ENCODE measurements around the gene RFC5.
A peak's percentile ranks its signal among the peaks of the same experiment; 100 is the strongest.
"Not testable (repeated sequence)": the region's sequence is repeated elsewhere in the genome, so short reads cannot be mapped to it uniquely, and the experiment has no call there.

The RFC5 gene, protein sequence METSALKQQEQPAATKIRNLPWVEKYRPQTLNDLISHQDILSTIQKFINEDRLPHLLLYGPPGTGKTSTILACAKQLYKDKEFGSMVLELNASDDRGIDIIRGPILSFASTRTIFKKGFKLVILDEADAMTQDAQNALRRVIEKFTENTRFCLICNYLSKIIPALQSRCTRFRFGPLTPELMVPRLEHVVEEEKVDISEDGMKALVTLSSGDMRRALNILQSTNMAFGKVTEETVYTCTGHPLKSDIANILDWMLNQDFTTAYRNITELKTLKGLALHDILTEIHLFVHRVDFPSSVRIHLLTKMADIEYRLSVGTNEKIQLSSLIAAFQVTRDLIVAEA

DNA sequence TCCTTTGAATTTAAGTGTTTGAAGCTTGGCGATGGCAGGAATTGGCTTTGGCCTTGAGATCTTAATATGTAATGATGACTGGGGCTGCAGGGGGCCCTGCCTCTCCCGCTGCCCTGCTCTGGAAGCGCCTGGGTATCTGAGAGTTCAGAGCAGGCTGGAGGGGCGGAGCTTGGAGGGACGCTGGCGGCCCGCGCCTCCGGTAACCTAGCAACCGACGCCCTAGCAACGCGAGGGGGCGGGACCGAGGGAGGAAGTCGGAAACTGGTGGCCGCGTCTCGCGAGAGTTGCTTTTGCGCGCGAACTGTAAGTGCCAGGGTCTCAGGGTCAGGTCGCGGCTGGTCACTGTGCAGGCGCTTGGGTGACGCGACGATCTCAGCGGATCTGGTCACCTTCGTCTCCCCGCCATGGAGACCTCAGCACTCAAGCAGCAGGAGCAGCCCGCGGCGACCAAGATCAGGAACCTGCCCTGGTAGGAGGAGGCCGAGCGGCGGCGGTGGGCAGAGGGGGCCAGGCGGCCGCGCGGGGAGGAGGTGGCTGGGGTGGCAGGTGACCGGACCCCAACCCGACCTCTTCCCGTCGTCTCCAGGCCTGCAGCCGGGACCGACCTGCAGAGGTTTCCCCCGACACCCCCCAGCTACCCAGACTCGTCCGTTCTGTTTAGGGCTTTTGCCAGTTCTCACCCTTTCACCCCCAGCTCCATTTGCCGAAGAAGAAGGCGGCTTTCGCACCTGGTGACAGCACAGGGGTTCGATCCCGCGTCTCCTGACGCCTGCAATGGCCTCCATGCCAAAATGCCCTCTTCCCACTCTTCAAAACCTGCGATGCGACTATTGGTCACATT is at the start of gene RFC5:
Gene RFC5, plus strand, starts transcription at position 280 of the 841 bp plus-strand sequence. Its CDS starts 125 bp downstream, at position 405.
- peak; percentile 98 for DNase-seq

DNA sequence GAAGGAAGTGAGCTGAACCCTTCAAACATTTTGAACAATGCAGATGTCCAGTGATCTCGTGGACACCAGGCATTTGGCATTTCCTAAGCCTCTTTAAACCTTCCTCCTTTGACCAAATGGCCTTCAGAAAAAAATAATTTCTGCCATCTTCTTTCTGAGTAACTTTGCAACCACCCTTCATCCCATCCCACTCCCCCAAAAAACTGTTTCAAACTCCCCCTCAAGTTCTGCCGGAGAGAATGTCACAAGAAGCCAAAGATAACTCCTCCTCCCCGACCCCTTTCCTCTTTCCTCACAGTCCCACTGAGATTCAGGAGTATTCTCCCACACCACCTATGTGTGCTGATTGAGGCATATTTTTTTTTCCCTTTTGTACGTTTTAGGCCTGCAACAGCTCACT is 49.5 kb upstream of the RFC5 start:
- no peak for DNase-seq

DNA sequence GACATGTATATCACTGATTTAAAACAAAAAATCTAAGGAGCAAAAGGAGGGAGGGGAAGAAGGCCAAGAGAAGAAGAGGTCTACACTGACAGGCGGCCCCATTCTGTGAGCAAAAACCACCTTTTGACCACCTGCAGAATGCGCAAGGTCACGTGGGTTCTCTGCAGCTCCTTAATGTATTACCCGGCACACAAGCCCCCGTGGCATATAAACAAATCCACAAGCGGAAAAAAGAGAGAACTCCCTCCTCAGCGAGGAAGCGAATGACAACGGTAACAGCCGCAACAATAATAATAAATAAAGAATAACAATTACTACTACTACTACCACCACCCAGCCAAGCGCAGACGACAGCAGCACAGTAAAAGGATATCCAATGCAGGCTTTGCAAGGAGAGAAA is 49.0 kb upstream of the RFC5 start:
- DNase-seq, result no peak

DNA sequence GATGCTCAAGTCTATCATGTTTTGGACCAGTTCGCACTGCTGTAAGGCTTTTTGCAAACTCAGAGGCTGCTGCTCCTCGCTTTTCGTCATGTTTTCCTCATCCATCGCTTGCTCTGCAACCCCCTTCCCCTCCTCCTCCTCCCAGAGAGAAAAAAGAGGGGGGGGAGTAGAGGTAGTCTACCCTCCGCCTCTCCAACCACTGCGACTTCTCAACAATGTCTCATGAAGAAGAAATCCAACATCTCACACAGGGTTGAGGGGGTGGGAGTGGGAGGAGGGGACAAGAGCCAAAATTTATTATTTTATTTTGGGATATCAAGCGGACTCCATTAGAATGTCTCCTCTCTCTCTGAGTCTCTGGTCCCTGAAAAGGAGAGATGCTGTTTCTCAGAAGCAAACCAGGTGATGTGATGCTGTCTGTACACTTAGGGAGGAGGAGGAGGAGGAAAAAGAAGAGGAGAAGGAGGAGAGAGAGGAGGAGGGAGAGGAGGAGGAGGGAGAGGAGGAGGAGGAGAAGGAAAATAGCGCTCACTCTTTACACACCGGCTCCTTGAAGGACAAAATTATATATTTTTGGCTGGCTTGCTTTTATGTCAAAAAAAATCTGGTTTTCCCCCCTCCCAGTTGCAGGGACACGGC is 48.2 kb upstream of the RFC5 start:
- no peak for DNase-seq

DNA sequence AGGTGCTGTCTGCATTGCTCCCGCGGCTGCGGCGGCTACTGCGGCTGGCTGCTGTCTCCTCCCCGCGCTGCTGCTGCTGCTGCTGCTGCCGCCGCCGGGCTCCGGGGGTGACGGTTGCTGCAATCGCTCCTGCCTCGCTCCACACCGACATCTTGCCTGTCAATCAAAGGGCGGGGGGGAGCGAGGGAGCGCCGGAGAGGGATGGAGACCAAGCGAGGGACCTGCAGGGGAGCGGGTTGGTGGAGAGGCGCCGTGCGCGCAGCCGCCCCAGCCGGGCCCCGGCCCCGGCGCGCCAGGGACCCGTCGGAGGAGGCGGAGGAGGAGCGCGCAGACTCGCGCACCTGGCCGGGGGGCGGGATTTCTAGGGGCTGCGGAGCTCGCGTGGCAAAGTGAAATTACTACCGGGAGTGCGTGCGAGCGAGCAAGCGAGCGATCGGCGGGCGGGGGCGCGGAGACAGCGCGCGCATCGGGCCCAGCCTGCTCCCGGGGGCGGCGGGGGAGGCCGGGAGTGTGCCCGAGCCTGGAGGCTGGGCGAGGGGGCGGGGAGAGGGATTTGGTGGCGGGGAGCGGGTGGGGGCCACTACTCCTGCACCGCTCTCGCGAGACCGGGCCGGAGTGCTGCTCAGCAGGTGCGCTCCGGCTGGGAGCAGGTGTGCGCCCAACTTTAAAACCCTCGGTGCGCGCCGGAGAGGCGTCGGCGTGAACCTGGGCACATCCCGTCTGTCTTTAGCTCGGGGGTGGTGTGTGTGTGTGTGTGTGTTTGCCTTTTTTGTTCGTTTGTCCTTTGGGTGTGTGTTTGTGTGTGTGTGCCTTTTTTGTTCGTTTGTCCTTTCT is 47.5 kb upstream of the RFC5 start, which contains the start of gene KSR2:
Gene KSR2, minus strand, starts transcription at position 165 of the 834 bp plus-strand sequence. CDS start 735 bp downstream, outside the sequence.
- peak; percentile 94 for DNase-seq

DNA sequence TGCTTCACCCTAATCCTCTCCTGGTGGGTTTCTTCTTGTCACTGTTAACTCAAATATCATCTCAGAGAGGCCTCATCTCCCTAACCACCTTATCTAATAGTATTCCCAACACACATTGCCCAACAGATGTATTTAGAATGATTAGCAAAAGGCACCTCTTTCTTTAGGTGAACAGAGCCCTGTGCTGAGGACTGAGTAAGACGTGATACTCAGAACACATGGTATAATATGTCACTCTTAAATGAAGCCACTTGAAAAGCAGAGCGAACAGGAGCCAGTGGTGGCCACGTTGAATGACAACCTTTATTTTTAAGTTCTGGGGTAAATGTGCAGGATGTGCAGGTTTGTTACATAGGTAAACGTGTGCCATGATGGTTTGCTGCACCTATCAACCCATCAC is 46.2 kb upstream of the RFC5 start:
- DNase-seq, result no peak

DNA sequence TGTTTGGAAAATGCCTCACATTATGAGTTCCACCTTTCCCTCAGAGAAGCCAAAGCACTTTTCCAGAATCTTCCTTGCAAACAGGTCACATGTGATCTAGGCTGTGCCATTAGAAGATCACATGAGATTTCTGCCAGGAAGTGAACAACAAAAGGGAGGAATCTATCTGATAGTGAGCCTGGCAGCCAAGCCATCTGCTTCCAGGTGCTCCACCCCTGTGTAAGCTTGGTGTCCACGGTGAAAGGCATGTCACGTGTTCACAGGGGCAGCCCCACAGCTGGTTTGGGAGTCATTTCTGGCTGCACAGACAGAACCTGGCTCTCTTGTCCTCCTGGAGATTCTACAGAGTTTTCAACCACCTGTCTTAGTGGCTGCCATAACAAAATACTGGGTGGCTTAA is 44.2 kb upstream of the RFC5 start:
- DNase-seq, result no peak

DNA sequence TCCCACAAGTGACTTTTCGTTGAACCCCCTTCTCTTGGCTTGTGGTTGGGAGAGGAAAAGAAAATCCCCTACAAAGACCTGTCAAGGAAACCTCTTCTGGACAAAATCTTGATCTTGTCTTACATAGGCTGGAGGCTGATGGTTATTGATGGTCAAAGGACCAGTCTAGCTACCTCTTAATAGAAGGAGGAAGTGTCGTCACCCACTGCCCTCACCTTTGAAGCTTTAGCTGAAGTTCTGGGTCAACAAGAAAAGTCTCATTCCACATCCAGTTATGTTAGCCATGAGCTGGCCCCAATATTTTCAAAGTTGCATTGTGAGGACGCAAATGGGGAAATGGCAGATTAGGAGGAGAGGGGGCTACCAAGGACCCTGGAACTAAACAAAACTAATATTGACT is 41.5 kb upstream of the RFC5 start:
- no peak for DNase-seq

DNA sequence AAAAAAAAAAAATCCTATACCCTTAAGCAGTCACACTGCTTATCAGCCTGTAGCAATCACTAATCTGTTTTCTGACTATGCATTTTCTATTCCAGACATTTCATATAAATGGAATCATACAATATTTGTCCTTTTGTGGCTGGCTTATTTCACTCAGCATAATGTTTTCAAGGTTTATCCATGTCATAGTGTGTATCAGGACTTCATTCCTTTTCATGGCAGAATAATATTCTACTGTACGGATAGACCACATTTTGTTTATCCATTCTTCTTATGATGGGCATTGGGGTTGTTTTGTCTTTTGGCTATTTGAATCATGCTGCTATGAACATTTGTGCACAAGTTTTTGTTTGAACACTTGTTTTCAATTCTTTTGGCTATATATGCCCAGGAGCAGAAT is 39.1 kb upstream of the RFC5 start:
- DNase-seq, result no peak

DNA sequence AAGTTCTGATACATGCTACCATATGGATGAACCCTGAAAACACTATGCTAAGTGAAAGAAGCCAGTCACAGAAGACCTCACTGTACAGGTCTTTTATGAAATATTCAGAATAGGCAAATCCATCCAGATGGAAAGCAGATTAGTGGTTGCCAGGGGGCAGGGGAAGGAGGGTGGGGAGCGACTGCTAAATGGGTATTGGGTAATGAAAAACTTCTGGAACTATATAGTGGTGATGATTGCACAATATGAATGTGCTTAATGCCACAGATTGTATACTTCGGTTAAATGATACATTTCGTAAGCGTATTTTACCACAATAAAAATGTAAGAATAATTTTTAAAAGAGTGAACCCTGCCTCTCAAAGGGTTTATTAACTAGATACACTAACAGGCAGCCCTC is 35.9 kb upstream of the RFC5 start:
- DNase-seq, result no peak

DNA sequence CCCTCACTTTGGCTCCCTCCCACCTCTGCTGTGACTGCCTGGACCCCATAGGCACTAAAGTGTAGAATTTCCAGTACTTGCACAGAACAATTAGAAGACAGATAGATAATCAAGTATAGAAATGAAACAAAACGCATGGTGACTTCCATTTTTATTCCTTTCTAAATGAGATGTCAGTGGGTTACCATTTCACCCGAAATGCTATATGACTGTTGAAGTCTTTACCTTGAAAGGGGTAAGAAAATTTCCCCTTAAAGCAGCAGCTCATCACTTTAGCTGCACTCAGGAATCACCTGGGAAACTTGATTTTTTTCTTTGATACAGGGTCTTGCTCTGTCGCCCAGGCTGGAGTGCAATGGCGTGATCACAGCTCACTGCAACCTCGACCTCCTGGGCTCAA is 35.2 kb upstream of the RFC5 start:
- no peak for DNase-seq

DNA sequence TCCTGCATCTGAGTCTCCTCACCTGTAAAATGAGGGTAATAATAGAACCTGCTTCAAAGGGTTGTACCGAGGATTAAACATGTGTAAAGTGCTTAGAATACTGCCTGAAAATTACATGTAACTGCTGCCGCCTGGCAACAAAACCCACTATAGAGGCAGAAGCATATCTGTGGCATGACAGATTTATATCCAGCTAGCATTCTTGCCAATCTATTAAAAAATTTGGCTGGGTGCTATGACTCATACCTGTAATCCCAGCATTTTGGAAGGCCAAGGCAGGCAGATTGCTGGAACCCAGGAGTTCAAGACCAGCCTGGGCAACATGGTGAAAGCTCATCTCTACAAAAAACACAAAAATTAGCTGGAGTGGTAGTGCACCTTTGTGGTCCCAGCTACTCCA is 31.3 kb upstream of the RFC5 start:
- no peak for DNase-seq

DNA sequence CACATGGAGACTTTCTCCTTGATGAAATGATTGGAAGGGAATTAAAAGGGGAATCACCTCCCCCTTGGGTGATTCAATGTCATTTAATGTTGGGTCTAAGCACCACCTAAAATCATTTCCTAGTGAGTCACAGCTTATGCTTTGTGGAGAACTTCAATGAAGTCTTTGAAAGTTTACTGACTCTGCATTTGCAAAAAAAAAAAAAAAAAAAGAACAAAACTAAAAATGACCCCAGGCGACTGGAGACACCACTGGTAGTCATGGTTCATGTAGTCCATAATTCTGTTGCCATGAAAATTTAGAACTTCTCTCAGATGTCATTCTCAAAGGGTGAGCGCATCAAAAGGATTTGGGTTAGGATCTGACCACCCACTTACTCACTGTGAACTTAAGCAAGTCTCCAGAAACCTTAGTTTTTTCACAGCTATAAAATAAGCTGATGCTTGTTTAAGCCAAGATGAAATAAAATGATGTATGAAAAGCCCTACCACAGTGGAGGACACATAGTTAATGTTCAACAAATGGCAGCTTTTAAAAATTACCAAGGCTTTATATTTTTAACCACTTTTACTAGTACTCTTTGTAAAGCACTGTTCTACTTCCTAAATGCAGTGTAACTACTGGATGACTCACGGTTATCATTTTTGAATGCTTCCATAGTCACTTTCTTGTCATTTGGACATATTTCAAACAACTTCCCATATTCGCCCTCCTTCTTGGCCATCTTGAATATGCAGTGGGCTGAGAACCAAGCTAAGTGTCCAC is 29.6 kb upstream of the RFC5 start:
- no peak for DNase-seq

DNA sequence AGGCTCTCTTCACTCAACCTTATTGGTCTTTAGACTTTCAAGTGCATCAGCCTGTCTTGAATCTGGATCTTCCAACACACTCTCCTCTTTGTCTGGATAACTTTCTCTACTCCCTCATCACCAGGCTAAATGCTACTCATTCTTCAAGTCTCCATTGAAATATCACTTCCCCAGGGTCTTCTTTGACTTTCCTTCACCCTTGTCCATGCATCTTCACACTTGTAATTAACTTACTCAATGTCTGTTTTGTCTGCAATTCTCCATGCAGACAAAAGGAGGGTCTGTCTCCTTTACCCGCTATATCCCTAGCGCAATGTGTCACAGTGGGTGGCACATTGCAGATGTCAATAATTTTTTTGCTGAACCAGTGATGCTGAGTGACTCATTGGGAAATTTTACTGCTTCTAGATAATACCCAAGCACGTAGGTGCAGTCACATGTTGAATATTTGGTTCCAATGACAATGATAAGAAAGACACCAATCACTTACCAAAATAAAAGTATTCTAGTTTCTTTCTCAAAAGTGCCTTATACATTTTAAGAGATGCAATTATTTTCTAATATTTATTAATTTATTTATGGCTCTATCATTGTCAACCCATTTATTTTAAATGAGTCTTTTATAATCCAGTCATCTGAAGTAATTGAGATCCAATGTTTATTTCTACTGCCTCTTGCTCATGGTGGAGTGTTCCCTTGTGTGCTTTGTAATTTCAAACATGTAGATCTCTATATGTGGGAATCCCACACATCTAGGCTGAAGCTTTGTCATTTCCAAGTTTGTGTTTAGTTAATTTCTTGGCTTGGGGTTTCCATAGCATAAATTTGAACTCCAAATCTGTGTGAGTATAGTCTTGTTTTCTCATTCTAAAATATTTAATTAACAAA is 21.7 kb upstream of the RFC5 start:
- DNase-seq, result no peak

DNA sequence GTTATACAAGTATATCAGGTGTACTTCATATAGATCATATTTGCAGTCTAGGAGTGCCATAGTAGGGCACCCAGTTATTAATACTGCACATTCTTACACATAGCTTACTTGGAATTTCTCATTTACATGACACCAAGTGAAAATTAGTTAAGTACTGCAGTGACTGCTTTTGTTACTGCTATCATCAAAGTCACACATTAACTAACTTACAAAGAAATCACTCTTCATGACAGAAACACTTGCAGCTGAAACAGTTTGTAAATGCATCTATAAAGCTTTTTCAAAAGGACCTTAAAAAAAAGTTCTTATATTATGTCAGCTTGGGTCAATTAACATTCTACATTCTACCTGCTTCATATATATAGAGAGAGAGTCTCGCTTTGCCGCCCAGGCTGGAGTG is 17.8 kb upstream of the RFC5 start:
- no peak for DNase-seq

DNA sequence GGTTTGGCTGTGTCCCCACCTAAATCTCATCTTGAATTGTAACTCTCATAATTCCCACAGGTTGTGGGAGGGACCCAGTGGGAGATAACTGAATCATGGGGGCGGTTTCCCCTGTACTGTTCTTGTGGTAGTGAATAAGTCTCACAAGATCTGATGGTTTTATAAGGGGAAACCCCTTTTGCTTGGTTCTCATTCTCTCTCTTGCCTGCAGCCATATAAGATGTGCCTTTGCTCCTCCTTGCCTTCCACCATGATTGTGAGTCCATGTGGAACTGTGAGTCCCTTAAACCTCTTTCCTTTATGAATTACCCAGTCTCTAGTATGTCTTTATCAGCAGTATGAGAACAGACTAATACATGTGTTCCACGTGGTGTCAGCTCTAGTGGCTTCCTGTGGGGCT is 16.7 kb upstream of the RFC5 start:
- not testable (repeated sequence) for DNase-seq

DNA sequence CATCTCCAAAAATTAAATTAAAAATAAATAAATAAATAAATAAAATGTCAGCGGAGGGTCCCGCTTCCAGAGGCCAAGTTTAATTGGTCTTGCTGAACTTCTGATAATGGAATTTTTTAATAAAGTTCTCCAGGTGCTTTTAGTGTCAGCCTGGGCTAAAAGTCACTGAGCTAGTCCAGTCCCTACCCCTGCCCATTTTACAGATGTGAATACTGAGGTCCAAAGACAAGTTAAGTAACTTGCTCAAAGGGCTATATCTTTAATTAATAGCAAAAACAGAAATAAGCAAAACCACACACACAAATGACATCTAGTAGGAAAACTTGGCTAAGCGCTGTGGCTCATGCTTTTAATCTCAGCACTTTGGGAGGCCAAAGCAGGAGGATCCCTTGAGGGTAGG is 5.6 kb upstream of the RFC5 start:
- DNase-seq, result no peak

DNA sequence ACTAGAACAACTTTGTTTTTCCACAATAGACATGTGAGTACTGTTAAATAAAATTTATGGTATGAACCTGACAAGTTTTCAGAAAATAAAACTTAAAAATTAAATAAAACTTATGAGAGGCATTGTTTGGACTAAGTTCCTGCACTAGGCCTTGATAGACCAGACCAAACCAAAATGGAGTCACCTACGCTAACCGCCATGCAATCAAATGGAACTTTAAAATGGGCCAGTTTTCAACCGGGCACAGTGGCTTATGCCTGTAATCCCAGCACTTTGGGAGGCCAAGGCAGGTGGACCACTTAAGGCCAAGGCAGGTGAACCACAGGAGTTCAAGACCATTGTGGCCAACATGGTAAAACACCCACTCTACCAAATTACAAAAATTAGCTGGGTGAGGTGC is 5.1 kb upstream of the RFC5 start:
- no peak for DNase-seq

DNA sequence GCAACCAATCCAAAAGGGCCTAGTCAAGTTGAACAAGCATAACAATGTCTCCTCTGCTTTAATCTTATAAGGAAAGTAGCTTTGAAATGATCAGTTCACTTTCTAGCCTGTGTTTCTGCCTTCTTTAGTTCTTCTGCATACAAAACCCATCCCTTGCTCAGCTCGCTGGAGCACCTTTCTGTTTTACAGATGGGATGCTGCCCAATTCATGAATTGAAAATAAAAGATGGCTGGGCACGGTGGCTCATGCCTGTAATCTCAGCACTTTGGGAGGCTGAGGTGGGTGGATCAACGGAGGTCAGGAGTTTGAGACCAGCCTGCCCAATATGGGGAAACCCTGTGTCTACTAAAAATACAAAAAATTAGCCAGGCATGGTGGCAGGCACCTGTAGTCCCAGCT is 4.5 kb upstream of the RFC5 start:
- DNase-seq, result no peak

DNA sequence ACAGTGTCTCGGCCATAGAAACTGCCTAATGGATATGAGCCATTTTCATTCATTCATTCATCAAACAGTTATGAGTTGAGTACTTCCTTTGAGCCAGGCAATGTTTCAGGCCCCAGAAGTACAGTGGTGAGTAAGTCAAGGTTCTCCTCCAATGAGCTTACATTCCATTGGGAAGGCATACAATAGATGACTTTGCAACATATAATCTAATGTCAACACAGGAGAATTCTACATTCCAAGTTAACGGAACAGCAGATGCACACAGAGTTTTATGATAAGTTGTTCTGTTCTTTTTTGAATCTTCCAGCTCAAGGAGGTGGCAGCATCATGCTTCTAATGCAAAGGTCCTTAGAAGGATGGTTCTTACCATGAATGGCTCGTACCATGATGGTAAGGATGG is 3.2 kb upstream of the RFC5 start:
- DNase-seq, result no peak

DNA sequence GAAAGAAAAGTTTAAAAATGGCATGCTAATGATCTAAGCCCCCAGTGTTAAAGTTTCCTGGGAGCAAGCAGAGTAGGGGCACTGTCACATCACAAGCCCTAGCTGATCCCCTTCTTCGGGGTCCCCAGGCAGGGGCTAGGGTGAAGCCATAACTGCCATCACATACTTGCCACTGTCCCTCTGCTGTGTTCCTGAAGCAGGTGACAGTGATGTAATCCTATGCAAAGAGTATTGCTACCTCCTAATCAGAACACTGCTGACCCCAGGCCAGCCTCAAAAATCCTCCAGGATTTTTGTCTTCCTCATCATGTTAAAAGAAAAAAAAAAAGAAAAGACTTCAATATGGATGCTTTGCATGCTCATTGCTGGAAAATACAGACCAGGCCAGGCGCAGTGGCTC is 1.2 kb upstream of the RFC5 start:
- no peak for DNase-seq
